ENCODE results near the gene PPFIA1.

DNA sequence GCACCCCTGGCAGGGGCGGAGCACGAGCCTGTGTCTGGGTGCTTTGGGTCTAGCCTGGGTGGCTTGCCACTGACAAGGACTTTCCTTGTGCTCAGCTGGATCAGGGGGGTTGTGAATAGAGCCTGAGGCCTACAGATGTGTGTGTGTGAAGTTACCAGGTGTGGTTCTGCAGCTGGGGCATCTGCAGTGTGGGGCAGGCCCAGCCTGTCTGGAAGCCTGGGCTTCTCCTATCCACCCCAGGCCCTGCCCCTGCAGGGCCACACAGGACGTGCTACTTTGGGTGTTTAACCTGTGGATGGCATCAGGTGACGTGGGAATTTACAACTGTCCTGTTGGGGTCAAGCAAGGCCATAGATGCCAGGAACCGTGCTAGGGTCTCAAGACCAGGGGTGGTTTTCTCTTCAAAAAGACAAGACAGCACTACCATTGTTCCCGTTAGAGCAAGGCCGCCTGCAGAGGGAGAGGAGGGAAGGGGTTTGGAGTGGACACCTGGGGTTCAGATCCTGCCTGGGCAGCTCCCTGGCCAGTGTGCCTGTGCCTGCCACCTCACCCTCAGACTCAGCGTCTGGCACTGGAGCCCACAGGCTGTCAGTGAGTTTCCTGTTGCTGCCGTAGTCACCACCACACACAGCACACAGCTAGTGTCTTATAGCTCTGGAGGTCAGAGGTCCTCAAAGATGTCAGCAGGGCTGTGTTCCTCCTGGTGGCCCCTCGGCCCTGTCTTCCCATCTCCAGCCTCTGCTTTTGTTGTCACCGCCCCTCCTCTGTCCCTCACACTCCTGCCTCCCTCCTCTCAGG, 159.4 kb downstream of the PPFIA1 start:
- TF ChIP-seq, protein P1, sequence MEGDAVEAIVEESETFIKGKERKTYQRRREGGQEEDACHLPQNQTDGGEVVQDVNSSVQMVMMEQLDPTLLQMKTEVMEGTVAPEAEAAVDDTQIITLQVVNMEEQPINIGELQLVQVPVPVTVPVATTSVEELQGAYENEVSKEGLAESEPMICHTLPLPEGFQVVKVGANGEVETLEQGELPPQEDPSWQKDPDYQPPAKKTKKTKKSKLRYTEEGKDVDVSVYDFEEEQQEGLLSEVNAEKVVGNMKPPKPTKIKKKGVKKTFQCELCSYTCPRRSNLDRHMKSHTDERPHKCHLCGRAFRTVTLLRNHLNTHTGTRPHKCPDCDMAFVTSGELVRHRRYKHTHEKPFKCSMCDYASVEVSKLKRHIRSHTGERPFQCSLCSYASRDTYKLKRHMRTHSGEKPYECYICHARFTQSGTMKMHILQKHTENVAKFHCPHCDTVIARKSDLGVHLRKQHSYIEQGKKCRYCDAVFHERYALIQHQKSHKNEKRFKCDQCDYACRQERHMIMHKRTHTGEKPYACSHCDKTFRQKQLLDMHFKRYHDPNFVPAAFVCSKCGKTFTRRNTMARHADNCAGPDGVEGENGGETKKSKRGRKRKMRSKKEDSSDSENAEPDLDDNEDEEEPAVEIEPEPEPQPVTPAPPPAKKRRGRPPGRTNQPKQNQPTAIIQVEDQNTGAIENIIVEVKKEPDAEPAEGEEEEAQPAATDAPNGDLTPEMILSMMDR (IDR thresholded peaks at IDR 0.05; ENCODE audit: control extremely low read depth in 1 of 3, insufficient read depth in 1 of 3, low read depth in 1 of 3, low read length in 3 of 3): no peak
- TF ChIP-seq POLR2AphosphoS5 (IDR thresholded peaks at IDR 0.05; ENCODE audit: low read depth, low read length): no peak
- no peak for TF ChIP-seq CEBPB (IDR thresholded peaks at IDR 0.05; ENCODE audit: low read depth, low read length)

Measured in H1 (cell line).